ENCODE data around the gene ALPK1.
"Not testable (repeated sequence)": the region's sequence is repeated elsewhere in the genome, so short reads cannot be mapped to it uniquely, and the experiment has no call there.

Gene ALPK1

GRCh38 chr4:112279025-112279881 lies 17.9 kb upstream of the ALPK1 start:
- Mint-ChIP-seq H3K4me3 (peak overlapping the region; percentile 1), H3K27ac (peak overlapping the region; percentile 9), H3K4me1 (ENCODE audit: low read depth) (peaks cover 78% of the 10 kb centered on the region), H3K27me3 (no peaks in the 10 kb centered on the region), H3K9me3 (no peaks in the 10 kb centered on the region), H3K36me3 (ENCODE audit: low read depth) (peaks cover 56% of the 10 kb centered on the region)

- Mint-ChIP-seq H3K27me3 (no peaks in the 10 kb centered on the region), H3K4me1 (ENCODE audit: low read depth) (peaks cover 77% of the 10 kb centered on the region), H3K36me3 (ENCODE audit: low read depth) (peaks cover 57% of the 10 kb centered on the region), H3K27ac (no peak overlapping the region), H3K4me3 (peak overlapping the region; percentile 24), H3K9me3 (no peaks in the 10 kb centered on the region)
Observed at GRCh38 chr4:112279882-112280315, 17.3 kb upstream of the ALPK1 start.

- Mint-ChIP-seq H3K4me1 (ENCODE audit: low read depth) (peaks cover 72% of the 10 kb centered on the region), H3K27ac (no peak overlapping the region), H3K4me3 (no peak overlapping the region), H3K9me3 (no peaks in the 10 kb centered on the region), H3K36me3 (ENCODE audit: low read depth) (peaks cover 53% of the 10 kb centered on the region), H3K27me3 (no peaks in the 10 kb centered on the region)
Observed at GRCh38 chr4:112280386-112281056, 16.6 kb upstream of the ALPK1 start.

GRCh38 chr4:112281895-112282398 lies 15.2 kb upstream of the ALPK1 start:
- Mint-ChIP-seq H3K36me3 (ENCODE audit: low read depth) (peaks cover 44% of the 10 kb centered on the region), H3K4me3 (peak overlapping the region; percentile 15), H3K4me1 (ENCODE audit: low read depth) (peaks cover 79% of the 10 kb centered on the region)
- H3K27me3 Mint-ChIP-seq, H3K9me3 Mint-ChIP-seq, H3K27ac Mint-ChIP-seq: not testable (repeated sequence)

GRCh38 chr4:112282860-112283667 lies 14.1 kb upstream of the ALPK1 start:
- Mint-ChIP-seq H3K27ac (peak overlapping the region; percentile 21), H3K36me3 (ENCODE audit: low read depth) (peaks cover 33% of the 10 kb centered on the region), H3K27me3 (no peaks in the 10 kb centered on the region), H3K4me3 (peak overlapping the region; percentile 95), H3K4me1 (ENCODE audit: low read depth) (peaks cover 80% of the 10 kb centered on the region), H3K9me3 (no peaks in the 10 kb centered on the region)

- H3K27ac Mint-ChIP-seq = peak overlapping the region; percentile 39
- H3K4me1 Mint-ChIP-seq (ENCODE audit: low read depth) = peaks cover 82% of the 10 kb centered on the region
- no peaks in the 10 kb centered on the region for H3K9me3 Mint-ChIP-seq
- peak overlapping the region; percentile 95 for H3K4me3 Mint-ChIP-seq
- H3K36me3 Mint-ChIP-seq (ENCODE audit: low read depth) = peaks cover 27% of the 10 kb centered on the region
- H3K27me3 Mint-ChIP-seq = no peaks in the 10 kb centered on the region
Observed at GRCh38 chr4:112284166-112284565, 13.0 kb upstream of the ALPK1 start.

GRCh38 chr4:112284662-112285411 lies 12.3 kb upstream of the ALPK1 start:
- peaks cover 83% of the 10 kb centered on the region for H3K4me1 Mint-ChIP-seq (ENCODE audit: low read depth)
- no peaks in the 10 kb centered on the region for H3K27me3 Mint-ChIP-seq
- H3K27ac Mint-ChIP-seq = peak overlapping the region; percentile 85
- no peaks in the 10 kb centered on the region for H3K9me3 Mint-ChIP-seq
- peak overlapping the region; percentile 95 for H3K4me3 Mint-ChIP-seq
- H3K36me3 Mint-ChIP-seq (ENCODE audit: low read depth) = peaks cover 27% of the 10 kb centered on the region

GRCh38 chr4:112287258-112287989 lies 9.7 kb upstream of the ALPK1 start:
- H3K36me3 Mint-ChIP-seq (ENCODE audit: low read depth) = peaks cover 16% of the 10 kb centered on the region
- peak overlapping the region; percentile 95 for H3K4me3 Mint-ChIP-seq
- H3K4me1 Mint-ChIP-seq (ENCODE audit: low read depth) = peaks cover 67% of the 10 kb centered on the region
- H3K9me3 Mint-ChIP-seq = no peaks in the 10 kb centered on the region
- H3K27me3 Mint-ChIP-seq = no peaks in the 10 kb centered on the region
- peak overlapping the region; percentile 85 for H3K27ac Mint-ChIP-seq

- no peaks in the 10 kb centered on the region for H3K27me3 Mint-ChIP-seq
- no peaks in the 10 kb centered on the region for H3K9me3 Mint-ChIP-seq
- peaks cover 56% of the 10 kb centered on the region for H3K4me1 Mint-ChIP-seq (ENCODE audit: low read depth)
- H3K27ac Mint-ChIP-seq = peak overlapping the region; percentile 86
- H3K4me3 Mint-ChIP-seq = peak overlapping the region; percentile 64
- H3K36me3 Mint-ChIP-seq (ENCODE audit: low read depth) = peaks cover 6% of the 10 kb centered on the region
Observed at GRCh38 chr4:112288455-112288854, 8.7 kb upstream of the ALPK1 start.

GRCh38 chr4:112289407-112290253 lies 7.5 kb upstream of the ALPK1 start:
- Mint-ChIP-seq H3K27me3 (no peaks in the 10 kb centered on the region), H3K4me1 (ENCODE audit: low read depth) (peaks cover 48% of the 10 kb centered on the region), H3K4me3 (no peak overlapping the region), H3K9me3 (no peaks in the 10 kb centered on the region), H3K36me3 (ENCODE audit: low read depth) (peaks cover 1% of the 10 kb centered on the region), H3K27ac (peak overlapping the region; percentile 86)

GRCh38 chr4:112290341-112290740 lies 6.8 kb upstream of the ALPK1 start:
- Mint-ChIP-seq H3K36me3 (ENCODE audit: low read depth) (no peaks in the 10 kb centered on the region), H3K4me1 (ENCODE audit: low read depth) (peaks cover 48% of the 10 kb centered on the region), H3K4me3 (no peak overlapping the region), H3K27ac (peak overlapping the region; percentile 86), H3K27me3 (no peaks in the 10 kb centered on the region), H3K9me3 (no peaks in the 10 kb centered on the region)

- H3K27ac Mint-ChIP-seq = no peak overlapping the region
- H3K27me3 Mint-ChIP-seq = no peaks in the 10 kb centered on the region
- peaks cover 27% of the 10 kb centered on the region for H3K4me1 Mint-ChIP-seq (ENCODE audit: low read depth)
- H3K4me3 Mint-ChIP-seq = no peak overlapping the region
- no peaks in the 10 kb centered on the region for H3K36me3 Mint-ChIP-seq (ENCODE audit: low read depth)
- no peaks in the 10 kb centered on the region for H3K9me3 Mint-ChIP-seq
Observed at GRCh38 chr4:112299721-112300120, 2.6 kb downstream of the ALPK1 start.
